Pancreas (tissue), 10 donors: ENCODE measurements around the gene PIM1. TPM values are rescaled to one million over a fixed set of nuclear protein-coding genes. Genes with fewer than 3 reads are reported as not detected.
A peak's percentile ranks its signal among the peaks of the same experiment; 100 is the strongest.

Experiments used
- ATAC-seq, 4 donors: fragments of 200-7000 bp; cut with Tn5 transposase; one replicate each; pipeline versions ENCODE4 v1.8.0 to v1.9.1; 2020; ENCODE audit warnings: mild to moderate bottlenecking in 4 of 4, moderate library complexity in 4 of 4
- DNase-seq, 6 donors: peaks; one replicate each; pipeline ENCODE4 v3.0.0-alpha.2; 2020
- FAIRE-seq: peaks from 2 replicates; lab custom pipeline; 2012; peaks lifted over from hg19 to GRCh38; lab: Jason Lieb, UNC
- H3K27ac ChIP-seq, 4 donors: fragments of 200-600 bp; sonication (generic); 1 replicate in 3 of 4; 2 replicates in 1 of 4; pipeline versions ENCODE4 v1.5.0 to v1.8.0; 2020
- H3K27me3 ChIP-seq, 4 donors: fragments of 200-600 bp; one replicate each; pipeline ENCODE4 v1.8.0; 2021
- H3K36me3 ChIP-seq, 3 donors: fragments of 200-600 bp; sonication (generic) in 1 of 3; one replicate each; pipeline versions ENCODE4 v1.5.0 to v1.8.0; 2020 to 2021
- H3K4me1 ChIP-seq, 3 donors: fragments of 200-600 bp; one replicate each; pipeline ENCODE4 v1.8.0; 2021
- H3K4me3 ChIP-seq, 4 donors: fragments of 200-600 bp; sonication (generic) in 2 of 4; one replicate each; pipeline versions ENCODE4 v1.5.0 to v1.8.0; 2020 to 2021
- H3K9me3 ChIP-seq, 4 donors: fragments of 200-600 bp; one replicate each; pipeline ENCODE4 v1.8.0; 2021
- CTCF ChIP-seq, 4 donors: fragments of 200-600 bp; sonication (generic) in 3 of 4; IDR thresholded peaks; one replicate each; pipeline versions ENCODE4 v1.5.0 to v1.8.0; 2021; ENCODE audit warnings: antibody characterized with exemption in 4 of 4
- WGBS, 2 donors: extraction: QIAGEN DNeasy Blood & Tissue Kit; methylation state at CpG; one replicate each; pipeline ENCODE4 v1.1.7; 2013; 5-methylcytosine and 5-hydroxymethylcytosine counted together
- intact Hi-C, 3 donors: fragments of 100-400 bp; cut with DNase I; formaldehyde crosslinking; loops; one replicate each; pipeline versions ENCODE4 v1.11.1 to v1.14.2; 2022
- polyA plus RNA-seq, 2 donors: library from polyadenylated mRNA; stranded (reverse); fragments of 200-250 nt; gene quantifications; one replicate each; pipeline ENCODE4 v1.2.3, GENCODE V29; 2013
- total RNA-seq, 6 donors: library from RNA; stranded (reverse); fragmentation: NEBNext Ultra II Directional in 4 of 6; extraction: Animal tissue kit (Norgen Biotek cat#: 25700) in 4 of 6; gene quantifications; one replicate each; pipeline versions ENCODE4 v1.2.1 to v1.2.4, GENCODE V29; 2021 to 2023
- donor health status: healthy with polysubstance abuse.
- donor health status: DM: no; HTN: no; CAD: no; lungs with moderate emphysema.
- donor health status: DM: no; HTN: no; CAD: no.
- donor health status: control.
- donor health status: control.
- donor health status: Bipolar disorder and iron deficiency.
- donor health status: DM: yes; HTN: yes; CAD: no.
- donor health status: DM: no; HTN: no; CAD: no.
- donor health status: DM: no; HTN: no; CAD: no.
- donor health status: DM: yes; HTN: yes; CAD: no.

The PIM1 gene
- total and polyA plus RNA-seq, 8 donors, result 7.5 to 25.3 (median 14.1) TPM

- Histone ChIP-seq H3K36me3 (no peaks in the 10 kb centered on the region), H3K27ac (no peak overlapping the region), H3K4me3 (no peak overlapping the region), H3K4me1 (no peaks in the 10 kb centered on the region), H3K9me3 (no peaks in the 10 kb centered on the region), H3K27me3 (no peaks in the 10 kb centered on the region)
- intact Hi-C loops, result no loop called here
- no peak for ATAC-seq
- no peak for FAIRE-seq
- WGBS, 2 donors, result 86 to 96% methylated on average over 5 of the region's 5 CpGs
- DNase-seq, result no peak
- no peak for TF ChIP-seq CTCF (IDR thresholded peaks at IDR 0.05)
Observed at GRCh38 chr6:37129566-37129965, 40.4 kb upstream of the PIM1 start.

- peaks cover 0 to 5% (median 0%) of the 10 kb centered on the region in 3 donors for H3K4me1 ChIP-seq
- 58 to 60% methylated on average over 3 of the region's 3 CpGs for WGBS, 2 donors
- TF ChIP-seq CTCF (IDR thresholded peaks at IDR 0.05), result no peak
- no peak overlapping the region for H3K4me3 ChIP-seq
- H3K27ac ChIP-seq, result no peak overlapping the region
- ATAC-seq (peak in 2 of 4 donors; percentile 18 to 63), FAIRE-seq (no peak), DNase-seq (no peak)
- intact Hi-C loops, result no loop called here
- H3K27me3 ChIP-seq, result no peaks in the 10 kb centered on the region
- H3K9me3 ChIP-seq, result no peaks in the 10 kb centered on the region
- H3K36me3 ChIP-seq, result no peaks in the 10 kb centered on the region
Observed at GRCh38 chr6:37130704-37131103, 39.2 kb upstream of the PIM1 start.

DNA sequence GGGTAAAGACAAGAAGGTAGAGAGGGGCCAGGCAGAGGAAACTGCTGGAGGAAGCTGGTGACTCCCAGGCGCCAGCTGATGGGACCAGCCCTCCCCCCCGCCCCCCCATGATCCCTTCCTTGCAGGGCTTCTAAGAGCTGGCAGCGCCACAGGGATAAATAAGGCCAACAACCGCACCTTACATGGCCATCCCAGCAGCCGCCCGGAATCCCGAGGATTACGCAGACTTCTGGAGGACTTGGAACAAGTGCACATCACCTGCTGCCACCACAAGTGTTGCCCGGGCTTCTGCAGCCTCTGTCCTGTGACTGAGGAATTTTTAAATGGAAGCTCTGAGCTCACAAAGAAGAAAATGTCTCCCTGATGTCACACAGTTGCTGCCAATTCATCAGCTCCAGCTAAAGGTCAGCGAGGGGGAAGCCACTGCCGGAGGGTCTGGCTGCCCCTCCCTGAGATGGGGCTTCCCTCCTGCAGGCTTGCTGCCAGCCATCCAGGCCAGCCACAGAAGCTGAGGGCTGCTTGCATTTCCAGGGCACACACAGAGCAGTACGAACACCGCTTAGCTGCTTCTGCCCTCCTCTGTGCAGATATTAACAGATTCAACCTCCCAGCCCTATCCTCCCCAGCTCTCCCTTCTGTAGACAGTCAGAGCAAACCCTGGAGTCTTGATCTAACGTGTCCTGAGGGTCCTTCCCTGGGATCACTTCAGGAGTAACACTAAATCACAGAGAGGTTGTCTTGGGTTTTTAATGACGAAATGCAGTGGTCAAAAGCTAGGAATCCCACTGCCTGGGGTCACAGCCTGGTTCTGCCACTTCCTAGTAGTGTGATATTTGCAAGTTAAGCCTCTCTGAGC, 38.6 kb upstream of the PIM1 start:
- Histone ChIP-seq H3K27me3 (no peaks in the 10 kb centered on the region), H3K9me3 (no peaks in the 10 kb centered on the region), H3K36me3 (no peaks in the 10 kb centered on the region), H3K4me3 (no peak overlapping the region), H3K27ac (no peak overlapping the region), H3K4me1 (peaks cover 0 to 9% (median 0%) of the 10 kb centered on the region in 3 donors)
- DNase-seq, result no peak
- TF ChIP-seq CTCF (IDR thresholded peaks at IDR 0.05), result no peak
- ATAC-seq, result peak in 3 of 4 donors; percentile 18 to 44 (median 25)
- 58% methylated on average over 15 of the region's 15 CpGs for WGBS, 2 donors
- FAIRE-seq, result no peak
- intact Hi-C loops, result no loop called here

- Histone ChIP-seq H3K9me3 (no peaks in the 10 kb centered on the region), H3K4me1 (peaks cover 0 to 15% (median 0%) of the 10 kb centered on the region in 3 donors), H3K36me3 (no peaks in the 10 kb centered on the region), H3K27ac (no peak overlapping the region), H3K27me3 (no peaks in the 10 kb centered on the region), H3K4me3 (no peak overlapping the region)
- no peak for DNase-seq
- intact Hi-C loops, result no loop called here
- ATAC-seq, result no peak
- FAIRE-seq, result no peak
- no peak for TF ChIP-seq CTCF (IDR thresholded peaks at IDR 0.05)
Observed at GRCh38 chr6:37131960-37132253, 38.0 kb upstream of the PIM1 start.

GRCh38 chr6:37134036-37134395, 35.9 kb upstream of the PIM1 start:
- no peaks in the 10 kb centered on the region for H3K9me3 ChIP-seq
- intact Hi-C loops, result no loop called here
- whole genome bisulfite sequencing, 2 donors, result 83 to 84% methylated on average over 8 of the region's 8 CpGs
- no peak for ATAC-seq
- H3K27me3 ChIP-seq, result no peaks in the 10 kb centered on the region
- peaks cover 0 to 15% (median 0%) of the 10 kb centered on the region in 3 donors for H3K4me1 ChIP-seq
- no peaks in the 10 kb centered on the region for H3K36me3 ChIP-seq
- no peak for TF ChIP-seq CTCF (IDR thresholded peaks at IDR 0.05)
- peak overlapping the region in 3 of 4 donors; percentile 20 to 73 (median 58) for H3K27ac ChIP-seq
- DNase-seq, result no peak
- H3K4me3 ChIP-seq, result no peak overlapping the region
- FAIRE-seq, result no peak
